Spinal cord (tissue), 10 donors: ENCODE data around the gene UBTD1. TPM values are rescaled to one million over a fixed set of nuclear protein-coding genes. Genes with fewer than 3 reads are reported as not detected.

Source experiments
- DNase-seq, 6 donors: peaks; one replicate each; pipeline versions ENCODE4 v3.0.0 to v3.0.0-alpha.2; 2013 to 2015; ENCODE audit warnings: low spot score in 6 of 6, low read depth in 4 of 6
- H3K27ac ChIP-seq: one replicate; pipeline ENCODE4 v1.5.1; 2013; ENCODE audit warnings: low read depth, low read length, control low read depth
- H3K27me3 ChIP-seq: one replicate; pipeline ENCODE4 v1.6.1; 2013; ENCODE audit warnings: low read length; ENCODE audit not compliant: control insufficient read depth, insufficient read depth
- H3K36me3 ChIP-seq: one replicate; pipeline ENCODE4 v1.6.1; 2013; ENCODE audit warnings: low read length; ENCODE audit not compliant: control insufficient read depth, insufficient read depth
- H3K4me1 ChIP-seq: one replicate; pipeline ENCODE4 v1.6.1; 2013; ENCODE audit warnings: low read length; ENCODE audit not compliant: control insufficient read depth, insufficient read depth
- H3K4me3 ChIP-seq: one replicate; pipeline ENCODE4 v1.5.1; 2013; ENCODE audit warnings: low read depth, low read length, control low read depth
- H3K9me3 ChIP-seq: one replicate; pipeline ENCODE4 v1.6.1; 2013; ENCODE audit warnings: low read length; ENCODE audit not compliant: control insufficient read depth, insufficient read depth
- WGBS: methylation state at CpG from one replicate; pipeline ENCODE4 v1.1.5; 2013; ENCODE audit warnings: missing lambda C conversion rate; ENCODE audit not compliant: insufficient coverage; 5-methylcytosine and 5-hydroxymethylcytosine counted together
- polyA plus RNA-seq, 2 donors: library from polyadenylated mRNA; unstranded; fragments of 120-200 nt; gene quantifications; one replicate each; pipeline ENCODE4 v1.2.1, GENCODE V29; 2013; ENCODE audit not compliant: insufficient read length in 2 of 2
- total RNA-seq, 2 donors: library from RNA; depleted of rRNA in 1 of 2; stranded (reverse); fragments of 120-200 nt in 1 of 2; fragments of >200 nt in 1 of 2; gene quantifications; one replicate each; pipeline versions ENCODE4 v1.2.3 to v1.2.4, GENCODE V29; 2013 to 2014
- donor health status: healthy.

Gene UBTD1
- total and polyA plus RNA-seq, 4 donors: 4.6 to 16.4 (median 13.3) TPM

GRCh38 chr10:97540669-97541500 is 42.2 kb downstream of the UBTD1 start:
- no peak overlapping the region for H3K27ac ChIP-seq

GRCh38 chr10:97542169-97543024 is 43.7 kb downstream of the UBTD1 start:
- WGBS: 64% methylated on average over 8 of the region's 9 CpGs
- Histone ChIP-seq H3K27me3 (no peaks in the 10 kb centered on the region), H3K36me3 (no peaks in the 10 kb centered on the region), H3K4me3 (no peak overlapping the region), H3K27ac (peak overlapping the region; percentile 75), H3K9me3 (no peaks in the 10 kb centered on the region), H3K4me1 (peaks cover 53% of the 10 kb centered on the region)
- peak in 2 of 6 donors; percentile 25 to 58 for DNase-seq

More at GRCh38 chr10:97540669-97541500, 42.2 kb downstream of the UBTD1 start:
- no peak for DNase-seq
- H3K36me3 ChIP-seq: no peaks in the 10 kb centered on the region
- H3K9me3 ChIP-seq: no peaks in the 10 kb centered on the region
- no peak overlapping the region for H3K4me3 ChIP-seq
- H3K4me1 ChIP-seq: peaks cover 43% of the 10 kb centered on the region
- no peaks in the 10 kb centered on the region for H3K27me3 ChIP-seq
- 87% methylated on average over 11 of the region's 14 CpGs for WGBS

- peak in 1 of 6 donors; percentile 43 for DNase-seq
- H3K4me1 ChIP-seq: peaks cover 58% of the 10 kb centered on the region
- H3K36me3 ChIP-seq: no peaks in the 10 kb centered on the region
- no peaks in the 10 kb centered on the region for H3K27me3 ChIP-seq
- no peak overlapping the region for H3K4me3 ChIP-seq
- H3K9me3 ChIP-seq: no peaks in the 10 kb centered on the region
- H3K27ac ChIP-seq: peak overlapping the region; percentile 44
- 69% methylated on average over 10 of the region's 10 CpGs for WGBS
These were observed 44.4 kb downstream of the UBTD1 start for GRCh38 chr10:97543025-97543546.

GRCh38 chr10:97546456-97547270 is 47.9 kb downstream of the UBTD1 start:
- Histone ChIP-seq H3K36me3 (no peaks in the 10 kb centered on the region), H3K27me3 (no peaks in the 10 kb centered on the region), H3K9me3 (no peaks in the 10 kb centered on the region), H3K27ac (no peak overlapping the region), H3K4me1 (peaks cover 64% of the 10 kb centered on the region), H3K4me3 (no peak overlapping the region)
- no peak for DNase-seq
- WGBS: 85% methylated on average over 10 of the region's 18 CpGs

- no peak for DNase-seq
- H3K36me3 ChIP-seq: no peaks in the 10 kb centered on the region
- no peaks in the 10 kb centered on the region for H3K9me3 ChIP-seq
- 43% methylated on average over 4 of the region's 4 CpGs for WGBS
- no peak overlapping the region for H3K27ac ChIP-seq
- no peaks in the 10 kb centered on the region for H3K27me3 ChIP-seq
- peaks cover 58% of the 10 kb centered on the region for H3K4me1 ChIP-seq
- H3K4me3 ChIP-seq: no peak overlapping the region
These were observed 48.5 kb downstream of the UBTD1 start for GRCh38 chr10:97547271-97547600.

- peaks cover 51% of the 10 kb centered on the region for H3K4me1 ChIP-seq
- WGBS: 46% methylated on average over 2 of the region's 4 CpGs
- no peak overlapping the region for H3K27ac ChIP-seq
These were observed 49.2 kb downstream of the UBTD1 start for GRCh38 chr10:97547962-97548361.

GRCh38 chr10:97548828-97549455 is 50.2 kb downstream of the UBTD1 start:
- H3K36me3 ChIP-seq: no peaks in the 10 kb centered on the region
- 76% methylated on average over 12 of the region's 13 CpGs for WGBS
- H3K4me3 ChIP-seq: no peak overlapping the region
- peak overlapping the region; percentile 52 for H3K27ac ChIP-seq
- DNase-seq: peak in 1 of 6 donors; percentile 23
- no peaks in the 10 kb centered on the region for H3K27me3 ChIP-seq
- no peaks in the 10 kb centered on the region for H3K9me3 ChIP-seq
- peaks cover 46% of the 10 kb centered on the region for H3K4me1 ChIP-seq

More at GRCh38 chr10:97547962-97548361, 49.2 kb downstream of the UBTD1 start:
- Histone ChIP-seq H3K9me3 (no peaks in the 10 kb centered on the region), H3K4me3 (no peak overlapping the region), H3K27me3 (no peaks in the 10 kb centered on the region), H3K36me3 (no peaks in the 10 kb centered on the region)
- peak in 1 of 6 donors; percentile 32 for DNase-seq

- Histone ChIP-seq H3K9me3 (no peaks in the 10 kb centered on the region), H3K27ac (peak overlapping the region; percentile 52), H3K27me3 (no peaks in the 10 kb centered on the region), H3K4me1 (peaks cover 46% of the 10 kb centered on the region), H3K4me3 (no peak overlapping the region), H3K36me3 (no peaks in the 10 kb centered on the region)
- DNase-seq: peak in 2 of 6 donors; percentile 32 to 64
- 42% methylated on average over 13 of the region's 13 CpGs for WGBS
These were observed 51.0 kb downstream of the UBTD1 start for GRCh38 chr10:97549587-97550322.
